Endothelial cell of umbilical vein (primary cell): ENCODE results near the gene ARSB. TPM values are rescaled to one million over a fixed set of nuclear protein-coding genes. Genes with fewer than 3 reads are reported as not detected.
"Not testable (repeated sequence)": the region's sequence is repeated elsewhere in the genome, so short reads cannot be mapped to it uniquely, and the experiment has no call there.

Experiments used
- BruUV-seq: library from RNA; stranded (reverse); fragments of 400-500 nt; replicated peaks from 2 replicates; lab custom pipeline; 2021; lab: Mats Ljungman, UMichigan
- CTCF ChIA-PET: fragments of 300-600, 350-600 bp; sonication (Branson Sonifier 250); formaldehyde crosslinking; loops from one replicate; lab custom pipeline; 2021; ENCODE audit warnings: antibody characterized with exemption, inconsistent platforms; lab: Charles Lee
- POLR2A ChIA-PET: fragments of 300-600, 350-600 bp; sonication (Branson Sonifier 250); formaldehyde crosslinking; loops from one replicate; lab custom pipeline; 2021; ENCODE audit warnings: antibody characterized with exemption, inconsistent platforms; lab: Charles Lee
- DNase-seq: peaks from one replicate; pipeline ENCODE4 v3.0.0-alpha.2; 2011; ENCODE audit warnings: low read depth, low spot score
- FAIRE-seq: peaks from 2 replicates; lab custom pipeline; 2011; peaks lifted over from hg19 to GRCh38; lab: Jason Lieb, UNC
- H2AFZ ChIP-seq: 2 replicates; pipeline ENCODE4 v1.6.0; 2012; ENCODE audit warnings: low read depth, low read length, control low read depth, inconsistent platforms
- H3K27ac ChIP-seq: 2 replicates; pipeline ENCODE4 v1.5.1; 2011; ENCODE audit warnings: low read depth, mild to moderate bottlenecking, control low read depth, low read length, moderate library complexity; ENCODE audit not compliant: insufficient read depth
- H3K27me3 ChIP-seq, 2 experiments: 2 replicates each; pipeline versions ENCODE4 v1.6.0 to v1.6.1; 2011; ENCODE audit warnings: low read length in 2 of 2, mixed read lengths in 1 of 2; ENCODE audit not compliant: control insufficient read depth in 2 of 2, insufficient read depth in 2 of 2
- H3K36me3 ChIP-seq, 2 experiments: 2 replicates in 1 of 2; 3 replicates in 1 of 2; pipeline ENCODE4 v1.5.1; 2011; ENCODE audit warnings: low read length in 2 of 2, mild to moderate bottlenecking in 1 of 2, moderate library complexity in 1 of 2; ENCODE audit not compliant: control insufficient read depth in 2 of 2, insufficient read depth in 2 of 2; ENCODE audit errors: extremely low read depth in 1 of 2
- H3K4me1 ChIP-seq: 3 replicates; pipeline ENCODE4 v1.5.1; 2011; ENCODE audit warnings: mild to moderate bottlenecking, low read length; ENCODE audit not compliant: control insufficient read depth, insufficient read depth; ENCODE audit errors: extremely low read depth
- H3K4me2 ChIP-seq: 2 replicates; pipeline ENCODE4 v1.6.1; 2011; ENCODE audit warnings: low read length, control low read depth, mixed read lengths; ENCODE audit not compliant: insufficient read depth
- H3K4me3 ChIP-seq, 3 experiments: fragments of 200-600 bp in 1 of 3; sonication (generic), shearing (Covaris generic) in 1 of 3; replicated peaks in 1 of 3; 2 replicates each; pipeline ENCODE4 v1.5.1; 2011 to 2016; ENCODE audit warnings: control low read depth in 3 of 3, low read length in 3 of 3, mild to moderate bottlenecking in 2 of 3, inconsistent platforms in 1 of 3, low read depth in 1 of 3, moderate library complexity in 1 of 3; ENCODE audit not compliant: insufficient read depth in 1 of 3
- H3K79me2 ChIP-seq: 2 replicates; pipeline ENCODE4 v1.6.0; 2012; ENCODE audit warnings: low read length, inconsistent platforms; ENCODE audit not compliant: control insufficient read depth, insufficient read depth
- H3K9ac ChIP-seq: replicated peaks from 2 replicates; pipeline ENCODE3; 2011; ENCODE audit warnings: low read length, control low read depth; ENCODE audit not compliant: insufficient read depth; ENCODE audit errors: extremely low read depth
- H3K9me1 ChIP-seq: replicated peaks from 3 replicates; pipeline ENCODE4 v1.6.0; 2011; ENCODE audit warnings: mild to moderate bottlenecking, low read length; ENCODE audit not compliant: control insufficient read depth, insufficient read depth; ENCODE audit errors: extremely low read depth
- H3K9me3 ChIP-seq: replicated peaks from 2 replicates; pipeline ENCODE4 v1.5.1; 2012; ENCODE audit warnings: low read length, inconsistent platforms; ENCODE audit not compliant: control insufficient read depth, insufficient read depth
- H4K20me1 ChIP-seq: replicated peaks from 2 replicates; pipeline ENCODE3; 2011; ENCODE audit warnings: mild to moderate bottlenecking, low read length; ENCODE audit not compliant: control insufficient read depth, insufficient read depth; ENCODE audit errors: extremely low read depth
- FOS ChIP-seq: IDR thresholded peaks from 2 replicates; pipeline ENCODE4 v1.6.1; 2011; ENCODE audit warnings: mild to moderate bottlenecking, low read length, moderate library complexity, borderline replicate concordance; ENCODE audit not compliant: insufficient read depth
- JUN ChIP-seq: IDR thresholded peaks from 2 replicates; pipeline ENCODE4 v1.6.1; 2011; ENCODE audit warnings: borderline replicate concordance, low read depth; ENCODE audit not compliant: insufficient read length, insufficient read depth
- MYC ChIP-seq: IDR thresholded peaks from one replicate; pipeline ENCODE4 v1.6.1; 2011; ENCODE audit warnings: mild to moderate bottlenecking, low read depth, low read length
- dilution Hi-C: fragments of 300-500 bp; cut with MboI; formaldehyde crosslinking; loops from one replicate; pipeline ENCODE4 v1.15.0; 2019; ENCODE audit warnings: low sequenced_read_pairs; ENCODE audit not compliant: extremely low pct_ligation_motif_present
- intact Hi-C: fragments of 100-400 bp; cut with micrococcal nuclease; formaldehyde crosslinking; loops from one replicate; pipeline ENCODE4 v1.10.0; 2022
- polyA plus RNA-seq, 4 experiments: library from polyadenylated mRNA; depleted of rRNA in 3 of 4; stranded (reverse) in 3 of 4; unstranded in 1 of 4; fragments of >200 nt; gene quantifications; 2 replicates each; pipeline versions ENCODE4 v1.2.1 to v1.2.3, GENCODE V29; 2011 to 2012; ENCODE audit warnings: missing spikeins in 1 of 4
- total RNA-seq: library from RNA; stranded (reverse); gene quantifications from 2 replicates; pipeline ENCODE4 v1.2.3, GENCODE V29; 2021
- TF ChIP-seq, protein P1 (sequence below): IDR thresholded peaks from 2 replicates; pipeline ENCODE4 v1.6.1; 2011; ENCODE audit not compliant: insufficient read depth, insufficient read length

ARSB gene
- total and polyA plus RNA-seq, 2 donors (not counting 3 experiments of a cell fraction or from before 2014, with no cell fraction given): 17.2 to 25.8 TPM

DNA sequence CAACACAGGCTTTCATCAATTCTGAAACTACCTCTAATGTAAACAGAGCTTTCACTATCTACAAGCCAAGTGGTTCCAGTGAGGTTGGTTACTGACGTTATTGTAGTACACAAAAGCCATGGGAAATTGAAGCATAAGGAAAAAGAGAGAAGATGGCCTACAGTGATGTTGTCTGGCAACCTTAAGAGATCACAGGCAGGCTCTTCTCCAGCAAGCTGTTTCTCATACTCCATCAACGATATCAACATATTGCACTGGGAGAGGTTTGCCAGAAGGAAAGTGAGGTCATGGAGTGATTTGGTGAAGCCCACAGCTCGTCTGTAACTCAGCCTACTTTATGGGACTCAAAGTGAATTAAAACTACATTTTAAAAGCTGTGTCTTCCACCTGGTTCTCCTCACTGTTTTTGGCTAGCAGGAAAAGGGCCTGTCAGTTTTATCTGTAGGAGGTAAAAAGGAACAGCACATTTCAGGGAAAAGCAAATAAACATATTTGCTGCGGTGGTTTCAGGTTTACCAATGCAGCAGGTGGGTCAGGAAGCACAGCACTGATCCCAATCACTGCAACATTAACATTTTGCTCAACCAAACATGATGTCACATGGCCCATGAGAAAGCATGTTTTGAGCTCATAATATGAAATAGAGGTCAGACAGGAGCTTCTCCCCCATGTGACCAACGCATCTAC is 72.9 kb downstream of the ARSB start:
- no peaks in the 10 kb centered on the region for H3K9me3 ChIP-seq
- H3K36me3 ChIP-seq: no peaks in the 10 kb centered on the region
- H3K9me1 ChIP-seq: no peaks in the 10 kb centered on the region
- intact Hi-C loops (no loop called here), dilution Hi-C loops (no loop called here)
- no peak for FAIRE-seq
- H3K79me2 ChIP-seq: no peaks in the 10 kb centered on the region
- DNase-seq: peak; percentile 19
- TF ChIP-seq JUN: no peak
- TF ChIP-seq, protein P1, sequence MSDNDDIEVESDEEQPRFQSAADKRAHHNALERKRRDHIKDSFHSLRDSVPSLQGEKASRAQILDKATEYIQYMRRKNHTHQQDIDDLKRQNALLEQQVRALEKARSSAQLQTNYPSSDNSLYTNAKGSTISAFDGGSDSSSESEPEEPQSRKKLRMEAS: no peak
- TF ChIP-seq FOS: no peak
- TF ChIP-seq MYC: no peak
- CTCF ChIA-PET: interaction anchor here (0.9 to 2.5 kb wide), 3 partner anchors 13 to 26 kb away, joined by 3 to 24 read pairs (median 4); no protein-coding TSS in a partner anchor
- H3K4me1 ChIP-seq: peaks cover 13% of the 10 kb centered on the region
- POLR2A ChIA-PET: no interaction called here
- no peak overlapping the region for H3K4me3 ChIP-seq
- no TSS peak for BruUV-seq
- no peaks in the 10 kb centered on the region for H3K27me3 ChIP-seq
- H3K27ac ChIP-seq: no peak overlapping the region
- no peak overlapping the region for H3K4me2 ChIP-seq
- H2AFZ ChIP-seq: no peak overlapping the region
- no peak overlapping the region for H3K9ac ChIP-seq
- no peaks in the 10 kb centered on the region for H4K20me1 ChIP-seq

DNA sequence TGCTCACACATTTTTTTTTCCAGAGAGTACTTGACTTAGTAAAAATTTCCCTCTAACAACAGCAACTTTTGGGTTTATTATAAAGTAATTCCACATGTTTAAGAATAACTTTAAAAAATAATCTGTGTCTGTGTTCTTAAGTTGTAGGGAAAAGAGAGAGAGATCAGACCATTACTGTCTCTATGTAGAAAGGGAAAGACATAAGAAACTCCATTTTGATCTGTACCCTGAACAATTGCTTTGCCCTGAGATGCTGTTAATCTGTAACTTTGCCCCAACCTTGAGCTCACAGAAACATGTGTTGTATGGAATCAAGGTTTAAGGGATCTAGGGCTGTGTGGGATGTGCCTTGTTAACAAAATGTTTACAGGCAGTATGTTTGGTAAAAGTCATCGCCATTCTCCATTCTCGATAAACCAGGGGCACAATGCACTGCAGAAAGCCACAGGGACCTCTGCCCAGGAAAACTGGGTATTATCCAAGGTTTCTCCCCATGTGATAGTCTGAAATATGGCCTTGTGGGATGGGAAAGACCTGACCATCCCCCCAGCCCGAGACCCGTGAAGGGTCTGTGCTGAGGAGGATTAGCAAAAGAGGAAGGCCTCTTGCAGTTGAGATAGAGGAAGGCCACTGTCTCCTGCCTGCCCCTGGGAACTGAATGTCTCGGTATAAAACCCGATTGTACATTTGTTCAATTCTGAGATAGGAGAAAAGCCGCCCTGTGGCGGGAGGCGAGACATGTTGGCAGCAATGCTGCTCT is 75.7 kb downstream of the ARSB start:
- peaks cover 18% of the 10 kb centered on the region for H3K4me1 ChIP-seq
- H3K4me3 ChIP-seq, H3K27ac ChIP-seq, H3K4me2 ChIP-seq, H3K27me3 ChIP-seq, FAIRE-seq, DNase-seq, H3K9ac ChIP-seq, H3K79me2 ChIP-seq, POLR2A ChIA-PET, dilution Hi-C loops, BruUV-seq, H2AFZ ChIP-seq, H3K9me1 ChIP-seq, H3K9me3 ChIP-seq, H3K36me3 ChIP-seq, H4K20me1 ChIP-seq: not testable (repeated sequence)
- CTCF ChIA-PET: interaction anchor here (2.1 kb wide), 1 partner anchor 10 kb away, joined by 20 read pairs; no protein-coding TSS in a partner anchor
- intact Hi-C loops: loop anchor here (2.0 kb wide), 2 partner anchors 63 to 327 kb away; partner anchors contain the start of gene JMY
